CD4-positive, alpha-beta T cell treated with Interleukin-4 for 4 hours (primary cell): ENCODE measurements around the gene CNTN5.
"Not testable (repeated sequence)": the region's sequence is repeated elsewhere in the genome, so short reads cannot be mapped to it uniquely, and the experiment has no call there.

Experiments
- DNase-seq: peaks from one replicate; pipeline ENCODE4 v3.0.0-alpha.2; 2020

The CNTN5 gene

GRCh38 chr11:99281331-99281730, 260.6 kb downstream of the CNTN5 start:
- DNase-seq, result no peak

- not testable (repeated sequence) for DNase-seq
Measured at GRCh38 chr11:99297925-99298324, 277.2 kb downstream of the CNTN5 start.

GRCh38 chr11:99307510-99308088, 286.9 kb downstream of the CNTN5 start:
- DNase-seq, result no peak

GRCh38 chr11:99311870-99312269, 291.1 kb downstream of the CNTN5 start:
- DNase-seq, result no peak

- no peak for DNase-seq
Measured at GRCh38 chr11:99316776-99317520, 296.2 kb downstream of the CNTN5 start.

GRCh38 chr11:99320769-99321290, 300.1 kb downstream of the CNTN5 start:
- DNase-seq, result no peak

GRCh38 chr11:99325847-99326246, 305.1 kb downstream of the CNTN5 start:
- DNase-seq, result no peak

GRCh38 chr11:99327066-99327465, 306.3 kb downstream of the CNTN5 start:
- DNase-seq, result no peak

GRCh38 chr11:99327527-99327926, 306.8 kb downstream of the CNTN5 start:
- no peak for DNase-seq

- no peak for DNase-seq
Measured at GRCh38 chr11:99333621-99334020, 312.9 kb downstream of the CNTN5 start.

- no peak for DNase-seq
Measured at GRCh38 chr11:99343117-99343516, 322.4 kb downstream of the CNTN5 start.

- no peak for DNase-seq
Measured at GRCh38 chr11:99349151-99349673, 328.5 kb downstream of the CNTN5 start.

GRCh38 chr11:99351624-99352023, 330.9 kb downstream of the CNTN5 start:
- DNase-seq, result no peak

GRCh38 chr11:99352642-99353041, 331.9 kb downstream of the CNTN5 start:
- no peak for DNase-seq

- no peak for DNase-seq
Measured at GRCh38 chr11:99366546-99366945, 345.8 kb downstream of the CNTN5 start.

GRCh38 chr11:99368583-99368982, 347.8 kb downstream of the CNTN5 start:
- no peak for DNase-seq

- no peak for DNase-seq
Measured at GRCh38 chr11:99370549-99371216, 349.9 kb downstream of the CNTN5 start.

GRCh38 chr11:99371257-99371656, 350.5 kb downstream of the CNTN5 start:
- DNase-seq, result no peak

- no peak for DNase-seq
Measured at GRCh38 chr11:99376463-99376862, 355.7 kb downstream of the CNTN5 start.

GRCh38 chr11:99383648-99384245, 363.0 kb downstream of the CNTN5 start:
- no peak for DNase-seq

- DNase-seq, result no peak
Measured at GRCh38 chr11:99391245-99391644, 370.5 kb downstream of the CNTN5 start.

- no peak for DNase-seq
Measured at GRCh38 chr11:99406345-99406744, 385.6 kb downstream of the CNTN5 start.

GRCh38 chr11:99410636-99411035, 389.9 kb downstream of the CNTN5 start:
- DNase-seq, result no peak
